Endothelial cell of umbilical vein (primary cell): Measurements from ENCODE around the gene SNRNP35.

Experiments used
- EZH2 ChIP-seq: IDR thresholded peaks from 2 replicates; pipeline ENCODE4 v1.6.1; 2012; ENCODE audit warnings: borderline replicate concordance, low read depth, mild to moderate bottlenecking, moderate library complexity, low read length, inconsistent platforms; ENCODE audit not compliant: severe bottlenecking
- GATA2 ChIP-seq: IDR thresholded peaks from 2 replicates; pipeline ENCODE4 v1.7.0; 2011; ENCODE audit warnings: low read depth, mild to moderate bottlenecking, moderate library complexity, mixed read lengths, low read length; ENCODE audit not compliant: insufficient read length, insufficient read depth
- MAX ChIP-seq: IDR thresholded peaks from 2 replicates; pipeline ENCODE4 v1.6.1; 2011; ENCODE audit not compliant: insufficient read depth, insufficient read length
- MYC ChIP-seq: IDR thresholded peaks from one replicate; pipeline ENCODE4 v1.6.1; 2011; ENCODE audit warnings: mild to moderate bottlenecking, low read depth, low read length
- POLR2A ChIP-seq: IDR thresholded peaks from 2 replicates; pipeline ENCODE4 v1.6.1; 2012; ENCODE audit warnings: low read depth, mild to moderate bottlenecking, control low read depth, low read length
- TF ChIP-seq, protein P1 (sequence below), 2 donors: IDR thresholded peaks; 1 replicate in 1 of 2; 2 replicates in 1 of 2; pipeline ENCODE4 v1.5.1; 2011; ENCODE audit warnings: low read length in 2 of 2, mild to moderate bottlenecking in 2 of 2, moderate library complexity in 2 of 2, control low read depth in 1 of 2, inconsistent platforms in 1 of 2, low read depth in 1 of 2; ENCODE audit not compliant: insufficient read depth in 1 of 2; ENCODE audit errors: extremely low read depth in 1 of 2

- TF ChIP-seq, protein P1, sequence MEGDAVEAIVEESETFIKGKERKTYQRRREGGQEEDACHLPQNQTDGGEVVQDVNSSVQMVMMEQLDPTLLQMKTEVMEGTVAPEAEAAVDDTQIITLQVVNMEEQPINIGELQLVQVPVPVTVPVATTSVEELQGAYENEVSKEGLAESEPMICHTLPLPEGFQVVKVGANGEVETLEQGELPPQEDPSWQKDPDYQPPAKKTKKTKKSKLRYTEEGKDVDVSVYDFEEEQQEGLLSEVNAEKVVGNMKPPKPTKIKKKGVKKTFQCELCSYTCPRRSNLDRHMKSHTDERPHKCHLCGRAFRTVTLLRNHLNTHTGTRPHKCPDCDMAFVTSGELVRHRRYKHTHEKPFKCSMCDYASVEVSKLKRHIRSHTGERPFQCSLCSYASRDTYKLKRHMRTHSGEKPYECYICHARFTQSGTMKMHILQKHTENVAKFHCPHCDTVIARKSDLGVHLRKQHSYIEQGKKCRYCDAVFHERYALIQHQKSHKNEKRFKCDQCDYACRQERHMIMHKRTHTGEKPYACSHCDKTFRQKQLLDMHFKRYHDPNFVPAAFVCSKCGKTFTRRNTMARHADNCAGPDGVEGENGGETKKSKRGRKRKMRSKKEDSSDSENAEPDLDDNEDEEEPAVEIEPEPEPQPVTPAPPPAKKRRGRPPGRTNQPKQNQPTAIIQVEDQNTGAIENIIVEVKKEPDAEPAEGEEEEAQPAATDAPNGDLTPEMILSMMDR (IDR thresholded peaks at IDR 0.05; ENCODE audit: extremely low read depth in 1 of 2, insufficient read depth in 1 of 2, low read depth in 1 of 2, low read length in 2 of 2): no peak
- no peak for TF ChIP-seq POLR2A
- TF ChIP-seq EZH2: no peak
- no peak for TF ChIP-seq GATA2
- no peak for TF ChIP-seq MAX
- no peak for TF ChIP-seq MYC
Measured at GRCh38 chr12:123471374-123472068, 13.6 kb downstream of the SNRNP35 start.
